Prostate gland (tissue), 2 donors: ENCODE data around the gene LMO7. TPM values are rescaled to one million over a fixed set of nuclear protein-coding genes. Genes with fewer than 3 reads are reported as not detected.
A peak's percentile ranks its signal among the peaks of the same experiment; 100 is the strongest.

Source experiments
- DNase-seq: peaks from one replicate; pipeline ENCODE4 v3.0.0-alpha.2; 2019; ENCODE audit warnings: low spot score
- H3K27ac ChIP-seq, 2 donors: fragments of 200-600 bp; sonication (generic); 2 replicates each; pipeline ENCODE4 v1.5.1; 2017 to 2019
- H3K27me3 ChIP-seq: fragments of 200-600 bp; sonication (generic); replicated peaks from 2 replicates; pipeline ENCODE4 v1.5.1; 2019; ENCODE audit not compliant: insufficient read depth
- H3K36me3 ChIP-seq, 2 donors: fragments of 200-600 bp; sonication (generic); 1 replicate in 1 of 2; 2 replicates in 1 of 2; pipeline versions ENCODE4 v1.5.1 to v1.8.1; 2017 to 2019
- H3K4me1 ChIP-seq: fragments of 200-600 bp; sonication (generic); replicated peaks from 2 replicates; pipeline ENCODE4 v1.5.1; 2019
- H3K4me3 ChIP-seq, 2 donors: fragments of 200-600 bp; sonication (generic); 2 replicates each; pipeline ENCODE4 v1.5.1; 2017 to 2019
- H3K9me3 ChIP-seq: fragments of 200-600 bp; sonication (generic); 2 replicates; pipeline ENCODE4 v1.5.1; 2017
- CTCF ChIP-seq, 4 experiments: fragments of 200-600 bp in 2 of 4; fragments of 450-650 bp in 2 of 4; sonication (generic) in 2 of 4; IDR thresholded peaks; 1 replicate in 3 of 4; 2 replicates in 1 of 4; pipeline ENCODE4 v1.5.1; 2016 to 2019; ENCODE audit warnings: antibody characterized with exemption in 4 of 4, mild to moderate bottlenecking in 2 of 4, moderate library complexity in 2 of 4
- POLR2A ChIP-seq: fragments of 450-650 bp; IDR thresholded peaks from one replicate; pipeline ENCODE4 v1.6.1; 2016; ENCODE audit warnings: antibody characterized with exemption, mild to moderate bottlenecking
- POLR2AphosphoS5 ChIP-seq: sonication (generic); formaldehyde crosslinking; IDR thresholded peaks from one replicate; pipeline ENCODE4 v1.6.1; 2017; ENCODE audit warnings: antibody characterized with exemption
- WGBS: methylation state at CpG from one replicate; pipeline ENCODE4 v1.1.5; 2018; 5-methylcytosine and 5-hydroxymethylcytosine counted together
- intact Hi-C: fragments of 100-400 bp; cut with DNase I; formaldehyde crosslinking; loops from one replicate; pipeline ENCODE4 v1.14.2; 2022
- total RNA-seq, 2 donors: library from RNA; depleted of rRNA; stranded (reverse); fragments of >200 nt; gene quantifications; one replicate each; pipeline ENCODE4 v1.1.0, GENCODE V29; 2016

LMO7 gene
- total RNA-seq, 2 donors from 2014 or later: 87.8 to 99.9 TPM

- no peak for DNase-seq
- Histone ChIP-seq H3K27ac (peak overlapping the region in 1 of 2 donors; percentile 42), H3K4me3 (no peak overlapping the region), H3K9me3 (no peaks in the 10 kb centered on the region), H3K36me3 (no peaks in the 10 kb centered on the region), H3K4me1 (no peaks in the 10 kb centered on the region), H3K27me3 (no peaks in the 10 kb centered on the region)
- TF ChIP-seq CTCF (IDR thresholded peaks at IDR 0.05) (no peak), POLR2AphosphoS5 (no peak), POLR2A (no peak)
- intact Hi-C loops: no loop called here
Measured at GRCh38 chr13:75643693-75644092, 7.6 kb downstream of the LMO7 start.

GRCh38 chr13:75645141-75645540 lies 9.0 kb downstream of the LMO7 start:
- intact Hi-C loops: no loop called here
- TF ChIP-seq POLR2A: no peak
- TF ChIP-seq CTCF (IDR thresholded peaks at IDR 0.05): no peak
- no peak for TF ChIP-seq POLR2AphosphoS5
- Histone ChIP-seq H3K27me3 (no peaks in the 10 kb centered on the region), H3K9me3 (no peaks in the 10 kb centered on the region), H3K36me3 (no peaks in the 10 kb centered on the region), H3K4me1 (no peaks in the 10 kb centered on the region), H3K27ac (no peak overlapping the region), H3K4me3 (no peak overlapping the region)
- DNase-seq: no peak
- 90% methylated on average over 3 of the region's 3 CpGs for WGBS

- Histone ChIP-seq H3K4me3 (no peak overlapping the region), H3K27me3 (no peaks in the 10 kb centered on the region), H3K4me1 (no peaks in the 10 kb centered on the region), H3K9me3 (no peaks in the 10 kb centered on the region), H3K27ac (no peak overlapping the region), H3K36me3 (no peaks in the 10 kb centered on the region)
- no peak for DNase-seq
- 44% methylated on average over 1 of the region's 1 CpG for WGBS
- intact Hi-C loops: no loop called here
- TF ChIP-seq POLR2A (no peak), CTCF (IDR thresholded peaks at IDR 0.05) (no peak), POLR2AphosphoS5 (no peak)
Measured at GRCh38 chr13:75647126-75647784, 11.1 kb downstream of the LMO7 start.

GRCh38 chr13:75648446-75648845 lies 12.3 kb downstream of the LMO7 start:
- H3K4me3 ChIP-seq: no peak overlapping the region
- no peak for DNase-seq
- no peaks in the 10 kb centered on the region for H3K36me3 ChIP-seq
- H3K4me1 ChIP-seq: no peaks in the 10 kb centered on the region
- intact Hi-C loops: no loop called here
- no peak overlapping the region for H3K27ac ChIP-seq
- H3K27me3 ChIP-seq: no peaks in the 10 kb centered on the region
- WGBS: 94% methylated on average over 2 of the region's 2 CpGs
- H3K9me3 ChIP-seq: no peaks in the 10 kb centered on the region
- TF ChIP-seq POLR2A (no peak), CTCF (IDR thresholded peaks at IDR 0.05) (no peak), POLR2AphosphoS5 (no peak)

GRCh38 chr13:75651013-75651412 lies 14.9 kb downstream of the LMO7 start:
- H3K9me3 ChIP-seq: no peaks in the 10 kb centered on the region
- H3K4me1 ChIP-seq: no peaks in the 10 kb centered on the region
- intact Hi-C loops: no loop called here
- H3K4me3 ChIP-seq: no peak overlapping the region
- no peak overlapping the region for H3K27ac ChIP-seq
- TF ChIP-seq POLR2A (no peak), POLR2AphosphoS5 (no peak), CTCF (IDR thresholded peaks at IDR 0.05) (no peak)
- H3K27me3 ChIP-seq: no peaks in the 10 kb centered on the region
- no peaks in the 10 kb centered on the region for H3K36me3 ChIP-seq
- 94% methylated on average over 2 of the region's 2 CpGs for WGBS
- DNase-seq: no peak
